Vagina (tissue), 2 donors: ENCODE measurements around the gene RNF181. TPM values are rescaled to one million over a fixed set of nuclear protein-coding genes. Genes with fewer than 3 reads are reported as not detected.

ENCODE experiments used
- DNase-seq, 2 donors: peaks; one replicate each; pipeline ENCODE4 v3.0.0-alpha.2; 2017; ENCODE audit errors: extremely low spot score in 2 of 2
- H3K27ac ChIP-seq: fragments of 200-600 bp; sonication (generic); one replicate; pipeline ENCODE4 v1.5.1; 2019
- H3K27me3 ChIP-seq: fragments of 200-600 bp; sonication (generic); one replicate; pipeline ENCODE4 v1.5.1; 2019
- H3K36me3 ChIP-seq, 2 donors: fragments of 200-600 bp; sonication (generic); one replicate each; pipeline ENCODE4 v1.5.1; 2017 to 2019
- H3K4me1 ChIP-seq: fragments of 200-600 bp; sonication (generic); one replicate; pipeline ENCODE4 v1.5.1; 2019
- H3K4me3 ChIP-seq, 2 donors: fragments of 200-600 bp; sonication (generic); 1 replicate in 1 of 2; 2 replicates in 1 of 2; pipeline ENCODE4 v1.5.1; 2016 to 2019
- H3K9me3 ChIP-seq: fragments of 200-600 bp; sonication (generic); one replicate; pipeline ENCODE4 v1.5.1; 2019
- POLR2A ChIP-seq, 2 donors: fragments of 450-650 bp; IDR thresholded peaks; one replicate each; pipeline ENCODE4 v1.6.1; 2017; ENCODE audit warnings: antibody characterized with exemption in 2 of 2, mild to moderate bottlenecking in 2 of 2, moderate library complexity in 2 of 2
- POLR2AphosphoS5 ChIP-seq, 2 donors: sonication (generic); formaldehyde crosslinking; IDR thresholded peaks; one replicate each; pipeline ENCODE4 v1.9.0; 2017; ENCODE audit warnings: antibody characterized with exemption in 2 of 2, mild to moderate bottlenecking in 2 of 2, low read depth in 1 of 2; ENCODE audit not compliant: insufficient read depth in 1 of 2
- intact Hi-C: fragments of 100-400 bp; cut with DNase I; formaldehyde crosslinking; loops from one replicate; pipeline ENCODE4 v1.15.1; 2023
- total RNA-seq: library from RNA; depleted of rRNA; stranded (reverse); fragments of >200 nt; gene quantifications from one replicate; pipeline ENCODE4 v1.2.3, GENCODE V29; 2016
- TF ChIP-seq, protein P1 (sequence below), 3 experiments: fragments of 450-650 bp in 2 of 3; fragments of 200-600 bp in 1 of 3; sonication (generic) in 1 of 3; IDR thresholded peaks; one replicate each; pipeline ENCODE4 v1.5.1; 2017 to 2019; ENCODE audit warnings: antibody characterized with exemption in 3 of 3, mild to moderate bottlenecking in 2 of 3, moderate library complexity in 2 of 3

Gene RNF181
- total RNA-seq, 1 donor from 2014 or later: 107 TPM

DNA sequence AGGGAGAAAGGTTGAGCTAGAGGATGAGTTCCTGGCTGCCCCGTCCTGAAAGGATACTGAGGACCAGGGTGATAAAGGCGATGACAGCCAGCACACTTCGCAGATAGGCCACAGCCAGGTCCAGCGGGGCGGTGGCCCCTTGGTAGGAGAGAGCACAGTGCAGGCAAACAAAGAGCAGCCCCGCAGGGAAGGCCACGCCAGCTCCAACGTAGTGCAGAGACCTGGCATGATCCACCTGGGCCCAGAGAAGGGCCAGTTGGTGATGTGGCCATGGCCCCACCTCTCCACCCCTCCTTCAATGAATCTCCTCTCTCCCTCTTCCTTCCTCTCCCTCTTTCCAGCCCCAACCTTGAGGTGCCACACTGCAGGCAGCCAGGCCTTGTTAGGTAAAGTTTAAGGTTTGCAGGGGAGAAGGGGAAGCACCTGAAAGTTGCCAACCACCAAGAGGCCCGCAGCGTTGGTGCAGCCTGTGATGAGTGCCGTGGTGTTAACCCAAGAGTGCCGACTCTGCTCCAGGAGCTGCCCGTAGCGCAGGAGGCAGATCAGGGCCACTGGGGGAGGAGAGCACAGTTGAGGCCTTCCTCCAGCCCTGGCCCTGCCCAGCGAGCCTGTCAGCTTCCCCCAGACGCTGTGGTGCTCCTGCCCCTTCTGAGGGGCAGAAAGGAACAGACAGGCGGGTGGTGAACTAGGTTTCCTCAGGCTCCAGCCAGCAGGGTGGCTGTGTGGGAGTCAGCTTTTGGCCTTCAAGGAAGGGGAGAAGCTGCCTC lies 4.1 kb downstream of the RNF181 start:
- H3K4me3 ChIP-seq: no peak overlapping the region
- H3K36me3 ChIP-seq: peaks cover 0 to 24% of the 10 kb centered on the region in 2 donors
- H3K4me1 ChIP-seq: peaks cover 50% of the 10 kb centered on the region
- intact Hi-C loops: loop anchor here (10.0 kb wide), 1 partner anchor 55 kb away; no protein-coding TSS in a partner anchor
- H3K27ac ChIP-seq: no peak overlapping the region
- H3K9me3 ChIP-seq: no peaks in the 10 kb centered on the region
- no peak for DNase-seq
- TF ChIP-seq, protein P1, sequence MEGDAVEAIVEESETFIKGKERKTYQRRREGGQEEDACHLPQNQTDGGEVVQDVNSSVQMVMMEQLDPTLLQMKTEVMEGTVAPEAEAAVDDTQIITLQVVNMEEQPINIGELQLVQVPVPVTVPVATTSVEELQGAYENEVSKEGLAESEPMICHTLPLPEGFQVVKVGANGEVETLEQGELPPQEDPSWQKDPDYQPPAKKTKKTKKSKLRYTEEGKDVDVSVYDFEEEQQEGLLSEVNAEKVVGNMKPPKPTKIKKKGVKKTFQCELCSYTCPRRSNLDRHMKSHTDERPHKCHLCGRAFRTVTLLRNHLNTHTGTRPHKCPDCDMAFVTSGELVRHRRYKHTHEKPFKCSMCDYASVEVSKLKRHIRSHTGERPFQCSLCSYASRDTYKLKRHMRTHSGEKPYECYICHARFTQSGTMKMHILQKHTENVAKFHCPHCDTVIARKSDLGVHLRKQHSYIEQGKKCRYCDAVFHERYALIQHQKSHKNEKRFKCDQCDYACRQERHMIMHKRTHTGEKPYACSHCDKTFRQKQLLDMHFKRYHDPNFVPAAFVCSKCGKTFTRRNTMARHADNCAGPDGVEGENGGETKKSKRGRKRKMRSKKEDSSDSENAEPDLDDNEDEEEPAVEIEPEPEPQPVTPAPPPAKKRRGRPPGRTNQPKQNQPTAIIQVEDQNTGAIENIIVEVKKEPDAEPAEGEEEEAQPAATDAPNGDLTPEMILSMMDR (IDR thresholded peaks at IDR 0.05): no peak
- TF ChIP-seq POLR2AphosphoS5 (IDR thresholded peaks at IDR 0.05; ENCODE audit: insufficient read depth in 1 of 2, low read depth in 1 of 2) (no peak), POLR2A (IDR thresholded peaks at IDR 0.05) (no peak)
- no peaks in the 10 kb centered on the region for H3K27me3 ChIP-seq

DNA sequence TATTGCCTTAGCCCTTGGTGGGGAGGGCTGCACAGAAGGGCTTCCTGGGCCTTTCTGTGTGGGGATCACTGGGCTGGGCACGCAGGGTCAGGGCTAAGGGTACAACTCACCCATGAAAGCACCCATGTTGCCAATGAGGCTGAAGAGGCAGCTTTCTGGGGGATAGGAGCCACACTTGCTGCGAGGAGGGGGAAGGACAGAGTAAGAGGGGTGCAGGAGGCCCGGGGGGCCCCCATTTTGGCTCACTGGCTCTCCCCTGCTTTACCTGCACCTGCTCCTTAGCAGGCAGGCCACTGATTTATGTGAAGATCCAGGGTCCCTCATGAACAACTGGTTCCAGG lies 4.7 kb downstream of the RNF181 start:
- Histone ChIP-seq H3K9me3 (no peaks in the 10 kb centered on the region), H3K4me3 (no peak overlapping the region), H3K4me1 (peaks cover 51% of the 10 kb centered on the region), H3K27me3 (no peaks in the 10 kb centered on the region), H3K36me3 (peaks cover 0 to 24% of the 10 kb centered on the region in 2 donors), H3K27ac (no peak overlapping the region)
- intact Hi-C loops: loop anchor here (10.0 kb wide), 1 partner anchor 55 kb away; no protein-coding TSS in a partner anchor
- DNase-seq: no peak
- TF ChIP-seq POLR2AphosphoS5 (IDR thresholded peaks at IDR 0.05; ENCODE audit: insufficient read depth in 1 of 2, low read depth in 1 of 2) (no peak), POLR2A (IDR thresholded peaks at IDR 0.05) (no peak)
- TF ChIP-seq, protein P1 (IDR thresholded peaks at IDR 0.05): no peak

DNA sequence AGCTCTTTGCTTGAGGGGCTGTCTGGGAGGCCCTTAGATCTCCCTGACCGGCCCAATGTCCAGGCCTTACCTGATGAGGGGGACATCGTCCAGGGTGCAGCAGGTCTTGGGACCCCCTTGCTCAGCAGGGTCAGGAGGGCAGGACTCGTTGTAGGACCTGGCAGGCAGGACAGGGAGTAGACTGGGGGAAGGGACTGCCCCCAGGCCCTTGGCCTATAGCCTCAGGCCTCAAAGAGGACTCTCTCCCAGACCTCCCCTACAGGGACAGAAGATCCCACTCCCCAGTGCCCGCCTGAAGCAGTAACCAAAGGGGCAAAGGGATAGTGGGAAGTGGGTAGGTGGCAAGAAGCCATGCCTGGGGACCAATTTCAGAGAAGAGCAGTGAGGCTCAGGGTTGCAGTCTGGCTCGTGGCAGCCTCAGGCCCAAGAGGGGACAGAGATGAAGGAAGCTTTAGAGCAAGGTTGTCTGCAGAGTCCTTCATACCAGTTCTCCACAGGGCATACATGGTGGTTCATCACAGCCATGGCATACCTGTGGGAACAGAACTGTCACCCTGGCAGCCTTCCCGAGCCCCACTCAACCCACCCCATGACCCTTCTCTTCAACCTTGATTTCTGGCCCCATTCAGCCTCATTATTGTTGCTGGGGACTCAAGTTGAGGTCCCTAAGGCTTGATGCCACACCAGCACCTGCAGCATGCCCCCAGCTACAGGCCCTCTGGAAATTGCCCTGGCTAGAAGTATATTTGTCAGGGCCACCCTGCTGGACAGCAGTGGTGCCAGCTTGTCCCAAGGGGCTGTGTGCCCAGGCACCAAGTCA lies 5.6 kb downstream of the RNF181 start:
- H3K4me3 ChIP-seq: peak overlapping the region; percentile 70 to 76
- H3K27me3 ChIP-seq: no peaks in the 10 kb centered on the region
- TF ChIP-seq POLR2A (IDR thresholded peaks at IDR 0.05) (no peak), POLR2AphosphoS5 (IDR thresholded peaks at IDR 0.05; ENCODE audit: insufficient read depth in 1 of 2, low read depth in 1 of 2) (no peak)
- TF ChIP-seq, protein P1 (IDR thresholded peaks at IDR 0.05): no peak
- intact Hi-C loops: loop anchor here (10.0 kb wide), 1 partner anchor 56 kb away; no protein-coding TSS in a partner anchor
- H3K9me3 ChIP-seq: no peaks in the 10 kb centered on the region
- DNase-seq: no peak
- peaks cover 59% of the 10 kb centered on the region for H3K4me1 ChIP-seq
- H3K27ac ChIP-seq: peak overlapping the region; percentile 90
- H3K36me3 ChIP-seq: peaks cover 0 to 24% of the 10 kb centered on the region in 2 donors

DNA sequence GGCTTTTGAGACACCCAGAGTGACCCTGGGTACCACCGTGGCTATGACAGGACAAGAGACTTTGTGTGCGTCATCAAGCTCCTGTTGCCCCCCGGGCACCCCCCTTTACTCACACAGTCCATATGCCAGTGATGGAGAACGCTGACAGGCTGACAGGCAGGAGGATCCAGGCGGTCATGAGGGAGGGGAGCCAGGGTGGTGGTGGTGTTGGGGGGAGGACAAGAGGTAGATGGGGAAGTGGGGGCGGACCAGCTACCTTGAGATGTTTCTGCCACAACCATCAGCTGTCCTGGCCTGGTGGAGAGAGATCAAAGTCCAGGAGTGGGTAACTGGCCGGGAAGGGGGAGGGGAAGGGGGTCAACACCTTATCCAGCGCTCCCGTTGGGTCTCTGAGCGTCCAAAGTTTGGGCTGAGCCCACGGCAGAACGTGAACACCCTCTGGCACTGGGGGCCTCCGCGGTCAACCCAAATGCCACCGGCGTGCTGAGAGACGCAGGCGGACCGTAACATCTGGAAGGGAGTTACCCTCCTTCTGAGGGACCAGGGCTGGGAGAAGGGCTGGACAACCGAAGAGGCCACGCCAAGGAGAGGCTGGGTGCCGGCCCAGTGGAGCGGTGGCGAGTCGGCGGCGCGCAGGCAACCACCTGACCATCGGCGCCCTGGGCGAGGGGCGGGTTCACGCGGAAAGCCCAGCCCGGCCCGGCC lies 6.4 kb downstream of the RNF181 start:
- Histone ChIP-seq H3K27ac (peak overlapping the region; percentile 90), H3K36me3 (peaks cover 0 to 24% of the 10 kb centered on the region in 2 donors), H3K9me3 (no peaks in the 10 kb centered on the region), H3K27me3 (no peaks in the 10 kb centered on the region), H3K4me3 (peak overlapping the region; percentile 70 to 76), H3K4me1 (peaks cover 59% of the 10 kb centered on the region)
- intact Hi-C loops: loop anchor here (10.0 kb wide), 1 partner anchor 57 kb away; no protein-coding TSS in a partner anchor
- no peak for TF ChIP-seq POLR2AphosphoS5 (IDR thresholded peaks at IDR 0.05; ENCODE audit: insufficient read depth in 1 of 2, low read depth in 1 of 2)
- TF ChIP-seq, protein P1 (IDR thresholded peaks at IDR 0.05): no peak
- DNase-seq: no peak
